GM23338 (cell line): ENCODE results near the gene RBM24. TPM values are rescaled to one million over a fixed set of nuclear protein-coding genes. Genes with fewer than 3 reads are reported as not detected.

Experiments used
- ATAC-seq: fragments of 200-7000 bp; cut with Tn5 transposase; 3 replicates; pipeline ENCODE4 v1.9.1; 2020
- DNase-seq: peaks from one replicate; pipeline ENCODE4 v3.0.0-alpha.2; 2015; ENCODE audit warnings: low spot score
- H2AFZ ChIP-seq: fragments of 200-600 bp; sonication (generic); 2 replicates; pipeline ENCODE4 v1.8.0; 2016; ENCODE audit warnings: antibody characterized with exemption, mild to moderate bottlenecking, moderate library complexity
- H3F3A ChIP-seq: fragments of 200-600 bp; sonication (generic); replicated peaks from 2 replicates; pipeline ENCODE4 v1.8.0; 2017; ENCODE audit warnings: antibody characterized with exemption, mixed run types, low read depth
- H3K27ac ChIP-seq: fragments of 200-600 bp; sonication (generic); 2 replicates; pipeline ENCODE4 v1.6.1; 2016; ENCODE audit warnings: low read depth
- H3K27me3 ChIP-seq: fragments of 200-600 bp; sonication (generic); 2 replicates; pipeline ENCODE4 v1.8.0; 2016; ENCODE audit warnings: mild to moderate bottlenecking, mixed run types, moderate library complexity; ENCODE audit not compliant: insufficient read depth
- H3K36me3 ChIP-seq: fragments of 200-600 bp; sonication (generic); 2 replicates; pipeline ENCODE4 v1.8.0; 2016; ENCODE audit warnings: mild to moderate bottlenecking; ENCODE audit not compliant: insufficient read depth
- H3K4me1 ChIP-seq: fragments of 200-600 bp; sonication (generic); 2 replicates; pipeline ENCODE4 v1.8.0; 2016; ENCODE audit warnings: mild to moderate bottlenecking, moderate library complexity; ENCODE audit not compliant: insufficient read depth
- H3K4me2 ChIP-seq: fragments of 200-600 bp; sonication (generic); 2 replicates; pipeline ENCODE4 v1.7.1; 2017; ENCODE audit warnings: mixed run types
- H3K4me3 ChIP-seq: fragments of 200-600 bp; sonication (generic); 2 replicates; pipeline ENCODE4 v1.6.1; 2016; ENCODE audit warnings: mixed run types
- H3K79me2 ChIP-seq: fragments of 200-600 bp; sonication (generic); replicated peaks from 2 replicates; pipeline ENCODE4 v1.8.0; 2017; ENCODE audit warnings: mild to moderate bottlenecking; ENCODE audit not compliant: insufficient read depth
- H3K9me2 ChIP-seq: fragments of 200-600 bp; sonication (generic); 2 replicates; pipeline ENCODE4 v1.8.0; 2017; ENCODE audit not compliant: insufficient read depth
- H4K20me1 ChIP-seq: fragments of 200-600 bp; sonication (generic); replicated peaks from 2 replicates; pipeline ENCODE4 v1.8.0; 2017; ENCODE audit warnings: mild to moderate bottlenecking; ENCODE audit not compliant: insufficient read depth
- H3K27ac Mint-ChIP-seq: 2 replicates; pipeline ENCODE4 v1.8.0; 2020; ENCODE audit warnings: inconsistent platforms, mild to moderate bottlenecking, moderate library complexity, mixed read lengths
- H3K27me3 Mint-ChIP-seq: 3 replicates; pipeline ENCODE4 v1.8.0; 2022; ENCODE audit warnings: low read depth, mild to moderate bottlenecking, moderate library complexity, mixed read lengths, inconsistent platforms; ENCODE audit not compliant: insufficient read depth, poor library complexity
- H3K36me3 Mint-ChIP-seq: 3 replicates; pipeline ENCODE4 v1.8.0; 2021; ENCODE audit warnings: low read depth, mild to moderate bottlenecking, inconsistent platforms, moderate library complexity, mixed read lengths
- H3K4me1 Mint-ChIP-seq: 3 replicates; pipeline ENCODE4 v1.8.0; 2020; ENCODE audit warnings: mild to moderate bottlenecking, inconsistent platforms, mixed read lengths
- H3K4me3 Mint-ChIP-seq: 3 replicates; pipeline ENCODE4 v1.8.0; 2021; ENCODE audit warnings: moderate library complexity, mild to moderate bottlenecking, inconsistent platforms, mixed read lengths
- H3K9me3 Mint-ChIP-seq: 3 replicates; pipeline ENCODE4 v1.8.0; 2020; ENCODE audit warnings: moderate library complexity, mild to moderate bottlenecking, inconsistent platforms, mixed read lengths
- CREB1 ChIP-seq: fragments of 250-450 bp; sonication (Bioruptor Pico); IDR thresholded peaks from 2 replicates; pipeline ENCODE4 v1.5.0; 2020; ENCODE audit warnings: low read depth, mild to moderate bottlenecking, moderate library complexity
- EZH2 ChIP-seq: fragments of 200-600 bp; sonication (generic); IDR thresholded peaks from one replicate; pipeline ENCODE4 v1.8.0; 2017; ENCODE audit warnings: antibody characterized with exemption, mild to moderate bottlenecking, low read depth; ENCODE audit not compliant: unreplicated experiment
- EZH2phosphoT487 ChIP-seq: fragments of 200-600 bp; sonication (generic); IDR thresholded peaks from one replicate; pipeline ENCODE4 v1.8.1; 2018; ENCODE audit warnings: antibody characterized with exemption; ENCODE audit not compliant: unreplicated experiment
- JUNB ChIP-seq: IDR thresholded peaks from one replicate; pipeline ENCODE4 v1.6.1; 2016; ENCODE audit warnings: antibody characterized with exemption; ENCODE audit not compliant: unreplicated experiment
- NANOG ChIP-seq: IDR thresholded peaks from 2 replicates; pipeline ENCODE4 v1.6.1; 2016; ENCODE audit warnings: antibody characterized with exemption, borderline replicate concordance
- POLR2AphosphoS5 ChIP-seq: IDR thresholded peaks from 2 replicates; pipeline ENCODE4 v1.6.1; 2016; ENCODE audit warnings: antibody characterized with exemption, low read depth
- STAT1 ChIP-seq: IDR thresholded peaks from one replicate; pipeline ENCODE4 v1.6.1; 2016; ENCODE audit warnings: antibody characterized with exemption; ENCODE audit not compliant: unreplicated experiment
- ZNF114 ChIP-seq: fragments of 250-450 bp; sonication (Bioruptor Pico); IDR thresholded peaks from 2 replicates; pipeline ENCODE4 v1.5.0; 2020; ENCODE audit warnings: mild to moderate bottlenecking, moderate library complexity
- ZNF331 ChIP-seq: fragments of 250-450 bp; sonication (Bioruptor Pico); IDR thresholded peaks from 2 replicates; pipeline ENCODE4 v1.5.0; 2020; ENCODE audit warnings: low read depth, mild to moderate bottlenecking, moderate library complexity
- polyA plus RNA-seq: library from polyadenylated mRNA; unstranded; fragments of >200 nt; fragmentation: Nextera tagmentation; extraction: Ambion mirVana; gene quantifications from 2 replicates; pipeline ENCODE4 v1.2.1, GENCODE V29; 2016
- total RNA-seq: library from RNA; depleted of rRNA; stranded (reverse); fragments of >200 nt; shearing (Covaris generic); gene quantifications from 2 replicates; pipeline ENCODE4 v1.2.3, GENCODE V29; 2014
- TF ChIP-seq, protein P1 (sequence below): IDR thresholded peaks from 2 replicates; pipeline ENCODE4 v1.6.1; 2016; ENCODE audit warnings: antibody characterized with exemption
- TF ChIP-seq, protein P2 (sequence below), 2 experiments: fragments of 200-600 bp in 1 of 2; sonication (generic) in 1 of 2; conservative IDR thresholded peaks; 2 replicates each; pipeline versions ENCODE4 v1.5.1 to v1.6.1; 2016 to 2017; ENCODE audit warnings: antibody characterized with exemption in 2 of 2, low read depth in 2 of 2, mild to moderate bottlenecking in 2 of 2, moderate library complexity in 1 of 2
- TF ChIP-seq, protein P3 (sequence below): IDR thresholded peaks from one replicate; pipeline ENCODE4 v1.6.1; 2018; ENCODE audit warnings: antibody characterized with exemption; ENCODE audit not compliant: unreplicated experiment

Gene RBM24
- total and polyA plus RNA-seq, 2 experiments from 2014 or later: 0.27 to 1.3 TPM

DNA sequence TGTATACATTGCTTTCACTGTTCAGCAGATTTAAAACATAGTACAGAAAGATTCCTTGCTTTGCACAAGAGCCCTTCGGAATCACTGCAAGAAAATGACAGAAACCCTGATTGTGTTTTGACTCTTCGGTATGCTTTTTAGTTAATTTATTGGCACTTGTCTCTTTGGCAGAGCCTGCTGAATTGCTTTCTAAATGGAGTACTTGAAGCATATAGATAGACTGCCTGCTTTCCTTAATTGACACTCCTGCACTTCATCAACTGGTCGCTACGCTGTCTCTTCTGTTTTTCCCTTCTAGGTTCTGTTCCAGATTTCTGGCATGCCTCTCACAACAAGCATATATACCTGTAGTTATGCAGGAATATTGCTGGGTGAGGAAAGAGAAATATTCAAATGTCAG is 22.4 kb upstream of the RBM24 start:
- Histone ChIP-seq H3K36me3 (no peaks in the 10 kb centered on the region), H3K27me3 (no peaks in the 10 kb centered on the region), H4K20me1 (no peaks in the 10 kb centered on the region), H2AFZ (no peak overlapping the region), H3K4me2 (no peak overlapping the region), H3F3A (no peaks in the 10 kb centered on the region), H3K4me3 (no peak overlapping the region), H3K4me1 (peaks cover 9% of the 10 kb centered on the region), H3K27ac (no peak overlapping the region), H3K9me2 (no peaks in the 10 kb centered on the region), H3K79me2 (no peaks in the 10 kb centered on the region)
- H3K4me1 Mint-ChIP-seq: peaks cover 5% of the 10 kb centered on the region; the same call in 2 of the 3 replicates
- no peaks in the 10 kb centered on the region for H3K9me3 Mint-ChIP-seq
- no peaks in the 10 kb centered on the region for H3K36me3 Mint-ChIP-seq
- H3K27me3 Mint-ChIP-seq: no peaks in the 10 kb centered on the region
- no peak for DNase-seq
- no peak overlapping the region for H3K27ac Mint-ChIP-seq
- ATAC-seq: no peak
- TF ChIP-seq ZNF331 (CRISPR knock-in tag): no peak
- TF ChIP-seq, protein P1, sequence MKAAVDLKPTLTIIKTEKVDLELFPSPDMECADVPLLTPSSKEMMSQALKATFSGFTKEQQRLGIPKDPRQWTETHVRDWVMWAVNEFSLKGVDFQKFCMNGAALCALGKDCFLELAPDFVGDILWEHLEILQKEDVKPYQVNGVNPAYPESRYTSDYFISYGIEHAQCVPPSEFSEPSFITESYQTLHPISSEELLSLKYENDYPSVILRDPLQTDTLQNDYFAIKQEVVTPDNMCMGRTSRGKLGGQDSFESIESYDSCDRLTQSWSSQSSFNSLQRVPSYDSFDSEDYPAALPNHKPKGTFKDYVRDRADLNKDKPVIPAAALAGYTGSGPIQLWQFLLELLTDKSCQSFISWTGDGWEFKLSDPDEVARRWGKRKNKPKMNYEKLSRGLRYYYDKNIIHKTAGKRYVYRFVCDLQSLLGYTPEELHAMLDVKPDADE: no peak
- no peak overlapping the region for H3K4me3 Mint-ChIP-seq

DNA sequence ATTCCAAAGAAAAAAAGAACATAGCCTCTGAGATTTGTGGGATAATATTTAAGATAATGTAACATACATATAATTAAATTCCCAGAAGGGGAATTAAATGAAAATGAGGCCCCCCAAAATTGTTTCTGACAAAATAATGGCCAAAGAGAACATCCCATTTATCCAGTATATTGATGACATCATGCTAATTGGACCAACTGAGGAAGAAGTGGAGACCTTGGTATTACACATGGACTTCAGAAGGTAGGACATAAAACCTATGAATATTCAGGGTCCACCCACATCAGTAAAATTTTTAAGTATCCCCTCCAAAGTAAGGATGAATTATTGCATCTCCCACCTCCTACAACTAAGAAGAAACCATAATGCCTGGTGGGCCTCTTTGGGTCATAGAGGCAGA is 15.6 kb upstream of the RBM24 start:
- no peaks in the 10 kb centered on the region for H3K36me3 Mint-ChIP-seq
- no peak for TF ChIP-seq STAT1
- TF ChIP-seq, protein P2, sequence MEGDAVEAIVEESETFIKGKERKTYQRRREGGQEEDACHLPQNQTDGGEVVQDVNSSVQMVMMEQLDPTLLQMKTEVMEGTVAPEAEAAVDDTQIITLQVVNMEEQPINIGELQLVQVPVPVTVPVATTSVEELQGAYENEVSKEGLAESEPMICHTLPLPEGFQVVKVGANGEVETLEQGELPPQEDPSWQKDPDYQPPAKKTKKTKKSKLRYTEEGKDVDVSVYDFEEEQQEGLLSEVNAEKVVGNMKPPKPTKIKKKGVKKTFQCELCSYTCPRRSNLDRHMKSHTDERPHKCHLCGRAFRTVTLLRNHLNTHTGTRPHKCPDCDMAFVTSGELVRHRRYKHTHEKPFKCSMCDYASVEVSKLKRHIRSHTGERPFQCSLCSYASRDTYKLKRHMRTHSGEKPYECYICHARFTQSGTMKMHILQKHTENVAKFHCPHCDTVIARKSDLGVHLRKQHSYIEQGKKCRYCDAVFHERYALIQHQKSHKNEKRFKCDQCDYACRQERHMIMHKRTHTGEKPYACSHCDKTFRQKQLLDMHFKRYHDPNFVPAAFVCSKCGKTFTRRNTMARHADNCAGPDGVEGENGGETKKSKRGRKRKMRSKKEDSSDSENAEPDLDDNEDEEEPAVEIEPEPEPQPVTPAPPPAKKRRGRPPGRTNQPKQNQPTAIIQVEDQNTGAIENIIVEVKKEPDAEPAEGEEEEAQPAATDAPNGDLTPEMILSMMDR (conservative IDR thresholded peaks at IDR 0.05; ENCODE audit: low read depth in 2 of 2): no peak
- TF ChIP-seq JUNB: no peak
- TF ChIP-seq EZH2phosphoT487: no peak
- no peak for TF ChIP-seq ZNF114 (CRISPR knock-in tag)
- TF ChIP-seq, protein P1: no peak
- no peak for TF ChIP-seq EZH2
- TF ChIP-seq POLR2AphosphoS5: no peak
- no peak for TF ChIP-seq ZNF331 (CRISPR knock-in tag)
- TF ChIP-seq CREB1 (CRISPR knock-in tag): no peak
- TF ChIP-seq, protein P3, sequence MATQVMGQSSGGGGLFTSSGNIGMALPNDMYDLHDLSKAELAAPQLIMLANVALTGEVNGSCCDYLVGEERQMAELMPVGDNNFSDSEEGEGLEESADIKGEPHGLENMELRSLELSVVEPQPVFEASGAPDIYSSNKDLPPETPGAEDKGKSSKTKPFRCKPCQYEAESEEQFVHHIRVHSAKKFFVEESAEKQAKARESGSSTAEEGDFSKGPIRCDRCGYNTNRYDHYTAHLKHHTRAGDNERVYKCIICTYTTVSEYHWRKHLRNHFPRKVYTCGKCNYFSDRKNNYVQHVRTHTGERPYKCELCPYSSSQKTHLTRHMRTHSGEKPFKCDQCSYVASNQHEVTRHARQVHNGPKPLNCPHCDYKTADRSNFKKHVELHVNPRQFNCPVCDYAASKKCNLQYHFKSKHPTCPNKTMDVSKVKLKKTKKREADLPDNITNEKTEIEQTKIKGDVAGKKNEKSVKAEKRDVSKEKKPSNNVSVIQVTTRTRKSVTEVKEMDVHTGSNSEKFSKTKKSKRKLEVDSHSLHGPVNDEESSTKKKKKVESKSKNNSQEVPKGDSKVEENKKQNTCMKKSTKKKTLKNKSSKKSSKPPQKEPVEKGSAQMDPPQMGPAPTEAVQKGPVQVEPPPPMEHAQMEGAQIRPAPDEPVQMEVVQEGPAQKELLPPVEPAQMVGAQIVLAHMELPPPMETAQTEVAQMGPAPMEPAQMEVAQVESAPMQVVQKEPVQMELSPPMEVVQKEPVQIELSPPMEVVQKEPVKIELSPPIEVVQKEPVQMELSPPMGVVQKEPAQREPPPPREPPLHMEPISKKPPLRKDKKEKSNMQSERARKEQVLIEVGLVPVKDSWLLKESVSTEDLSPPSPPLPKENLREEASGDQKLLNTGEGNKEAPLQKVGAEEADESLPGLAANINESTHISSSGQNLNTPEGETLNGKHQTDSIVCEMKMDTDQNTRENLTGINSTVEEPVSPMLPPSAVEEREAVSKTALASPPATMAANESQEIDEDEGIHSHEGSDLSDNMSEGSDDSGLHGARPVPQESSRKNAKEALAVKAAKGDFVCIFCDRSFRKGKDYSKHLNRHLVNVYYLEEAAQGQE: no peak
- no peak for TF ChIP-seq NANOG

More for the DNA sequence above, 15.6 kb upstream of the RBM24 start:
- DNase-seq (no peak), ATAC-seq (no peak)
- Mint-ChIP-seq H3K4me3 (no peak overlapping the region), H3K4me1 (no peaks in the 10 kb centered on the region), H3K27me3 (no peaks in the 10 kb centered on the region), H3K9me3 (no peaks in the 10 kb centered on the region), H3K27ac (no peak overlapping the region)
- no peaks in the 10 kb centered on the region for H3F3A ChIP-seq
- H2AFZ ChIP-seq: no peak overlapping the region
- H3K27ac ChIP-seq: no peak overlapping the region
- no peak overlapping the region for H3K4me2 ChIP-seq
- no peaks in the 10 kb centered on the region for H3K36me3 ChIP-seq
- H3K27me3 ChIP-seq: no peaks in the 10 kb centered on the region
- no peaks in the 10 kb centered on the region for H4K20me1 ChIP-seq
- H3K79me2 ChIP-seq: no peaks in the 10 kb centered on the region
- H3K4me3 ChIP-seq: no peak overlapping the region
- H3K4me1 ChIP-seq: no peaks in the 10 kb centered on the region
- H3K9me2 ChIP-seq: peaks cover 5% of the 10 kb centered on the region; the same call in 1 of the 2 replicates
